ENCODE measurements around the gene AIG1.
"Not testable (repeated sequence)": the region's sequence is repeated elsewhere in the genome, so short reads cannot be mapped to it uniquely, and the experiment has no call there.

AIG1 gene

DNA sequence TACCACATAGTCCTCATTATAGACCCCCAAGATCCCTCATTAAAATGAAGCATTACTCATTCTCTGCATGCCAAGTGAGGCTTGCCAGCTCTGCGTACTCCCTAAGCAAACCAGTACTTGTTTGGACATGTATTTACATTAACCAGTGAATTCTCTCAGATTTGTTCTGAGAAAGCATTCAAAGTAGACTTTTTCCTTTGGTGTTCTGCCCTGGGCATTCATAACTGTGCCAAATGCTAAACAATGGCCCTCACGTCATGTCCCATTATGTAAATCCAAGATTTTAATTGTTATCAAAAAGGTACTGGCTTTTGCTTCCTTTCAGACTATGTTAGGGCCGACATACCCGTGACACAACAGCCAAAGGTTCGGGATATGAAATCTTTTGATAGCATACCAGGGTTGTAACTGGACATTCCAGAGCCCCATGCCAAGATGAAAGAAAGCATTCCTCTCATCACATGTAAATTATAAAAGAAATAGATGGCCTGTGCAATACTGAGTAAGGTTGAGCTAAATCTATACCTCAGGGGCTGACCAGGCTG lies 225.6 kb downstream of the AIG1 start:
- DNase-seq (ENCODE audit: insufficient read length, low spot score) (no peak), FAIRE-seq (no peak)
- TF ChIP-seq POLR2A (IDR thresholded peaks at IDR 0.05; ENCODE audit: low read depth, low read length): no peak

DNA sequence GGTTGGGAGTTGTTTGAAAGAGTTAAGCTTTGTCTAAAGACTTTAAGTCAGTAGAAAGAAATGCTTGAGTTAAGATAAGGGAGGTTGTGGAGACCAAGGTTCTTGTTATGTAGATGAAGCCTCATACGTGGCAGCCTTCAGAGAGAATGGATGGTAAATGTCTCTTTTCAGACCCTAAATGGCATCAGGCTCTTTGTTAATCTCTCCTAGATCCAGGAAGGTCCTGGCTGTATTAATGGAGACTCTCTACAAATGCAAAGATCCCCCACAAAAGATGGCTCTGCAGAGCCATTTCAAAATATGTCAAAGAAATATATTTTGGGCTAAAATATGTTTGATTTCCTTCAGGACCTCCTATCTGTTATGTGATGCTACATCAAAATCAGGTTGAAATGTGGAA lies 228.2 kb downstream of the AIG1 start:
- DNase-seq (ENCODE audit: insufficient read length, low spot score) (no peak), FAIRE-seq (no peak)
- TF ChIP-seq POLR2A (IDR thresholded peaks at IDR 0.05; ENCODE audit: low read depth, low read length): no peak

DNA sequence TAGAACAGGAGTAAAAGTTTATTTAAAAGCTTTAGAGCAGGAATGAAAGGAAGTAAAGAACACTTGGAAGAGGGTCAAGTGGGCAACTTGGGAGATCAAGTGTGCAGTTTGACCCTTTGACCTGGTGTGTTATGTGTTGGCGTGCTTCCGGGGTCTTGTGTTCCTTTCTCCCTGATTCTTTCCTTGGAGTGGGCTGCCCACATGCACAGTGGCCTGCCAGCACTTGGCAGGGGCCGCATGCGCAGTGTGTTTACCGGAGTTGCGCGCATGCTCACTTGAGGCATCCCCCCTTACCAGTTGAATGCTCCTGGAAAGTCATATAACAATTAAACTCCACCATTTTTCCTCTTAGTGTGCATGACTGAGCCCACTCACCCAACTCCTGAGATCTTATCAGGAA lies 229.5 kb downstream of the AIG1 start:
- FAIRE-seq (no peak), DNase-seq (ENCODE audit: insufficient read length, low spot score) (no peak)
- TF ChIP-seq POLR2A (IDR thresholded peaks at IDR 0.05; ENCODE audit: low read depth, low read length): no peak

- FAIRE-seq: no peak
- TF ChIP-seq POLR2A (IDR thresholded peaks at IDR 0.05; ENCODE audit: low read depth, low read length): no peak
- no peak for DNase-seq (ENCODE audit: insufficient read length, low spot score)
Observed at GRCh38 chr6:143293523-143293922, 232.8 kb downstream of the AIG1 start.

- no peak for DNase-seq (ENCODE audit: insufficient read length, low spot score)
- no peak for FAIRE-seq
- TF ChIP-seq POLR2A (IDR thresholded peaks at IDR 0.05; ENCODE audit: low read depth, low read length): no peak
Observed at GRCh38 chr6:143294265-143294860, 233.7 kb downstream of the AIG1 start.

GRCh38 chr6:143295932-143296331 lies 235.2 kb downstream of the AIG1 start:
- no peak for FAIRE-seq
- no peak for TF ChIP-seq POLR2A (IDR thresholded peaks at IDR 0.05; ENCODE audit: low read depth, low read length)
- no peak for DNase-seq (ENCODE audit: insufficient read length, low spot score)

GRCh38 chr6:143298071-143298470 lies 237.4 kb downstream of the AIG1 start:
- no peak for TF ChIP-seq POLR2A (IDR thresholded peaks at IDR 0.05; ENCODE audit: low read depth, low read length)
- FAIRE-seq: no peak
- DNase-seq (ENCODE audit: insufficient read length, low spot score): no peak

- no peak for FAIRE-seq
- no peak for TF ChIP-seq POLR2A (IDR thresholded peaks at IDR 0.05; ENCODE audit: low read depth, low read length)
- DNase-seq (ENCODE audit: insufficient read length, low spot score): no peak
Observed at GRCh38 chr6:143299253-143300166, 238.8 kb downstream of the AIG1 start.

DNA sequence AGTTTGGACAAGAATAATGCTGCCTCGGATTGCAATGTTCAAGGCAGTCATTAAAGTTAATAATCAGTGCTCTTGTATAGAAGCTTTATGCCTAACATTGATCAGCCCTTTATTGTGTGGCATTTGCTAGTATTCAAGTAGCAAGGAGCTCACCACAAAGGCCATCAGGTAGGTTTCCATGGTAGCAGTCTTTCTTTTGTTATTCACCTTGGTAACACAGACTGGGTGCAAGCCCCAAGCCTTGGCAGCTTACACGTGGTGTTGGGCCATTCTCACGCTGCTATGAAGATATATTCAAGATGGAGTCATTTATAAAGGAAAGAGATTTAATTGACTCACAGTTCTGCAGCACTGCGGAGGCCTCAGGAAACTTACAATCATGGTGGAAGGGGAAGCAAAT lies 240.5 kb downstream of the AIG1 start:
- no peak for DNase-seq (ENCODE audit: insufficient read length, low spot score)
- FAIRE-seq: no peak
- TF ChIP-seq POLR2A (IDR thresholded peaks at IDR 0.05; ENCODE audit: low read depth, low read length): no peak

GRCh38 chr6:143307760-143308159 lies 247.1 kb downstream of the AIG1 start:
- DNase-seq (ENCODE audit: insufficient read length, low spot score); FAIRE-seq: not testable (repeated sequence)

DNA sequence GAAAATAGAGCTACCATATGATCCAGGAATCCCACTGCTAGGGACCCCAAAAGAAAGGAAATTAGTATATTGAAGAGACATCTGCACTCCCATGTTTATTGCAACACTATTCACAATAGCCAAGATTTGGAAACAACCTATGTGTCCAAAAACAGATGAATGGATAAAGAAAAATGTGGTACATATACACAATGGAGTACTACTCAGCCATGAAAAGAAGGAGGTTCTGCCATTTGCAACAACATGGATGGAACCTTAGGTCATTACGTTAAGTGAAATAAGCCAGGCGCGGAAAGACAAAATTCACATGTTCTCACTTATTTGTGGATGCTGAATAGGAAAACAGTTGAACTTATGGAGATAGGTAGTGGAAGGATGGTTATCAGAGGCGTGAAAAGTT lies 252.5 kb downstream of the AIG1 start:
- no peak for TF ChIP-seq POLR2A (IDR thresholded peaks at IDR 0.05; ENCODE audit: low read depth, low read length)
- DNase-seq (ENCODE audit: insufficient read length, low spot score): no peak
- FAIRE-seq: no peak

DNA sequence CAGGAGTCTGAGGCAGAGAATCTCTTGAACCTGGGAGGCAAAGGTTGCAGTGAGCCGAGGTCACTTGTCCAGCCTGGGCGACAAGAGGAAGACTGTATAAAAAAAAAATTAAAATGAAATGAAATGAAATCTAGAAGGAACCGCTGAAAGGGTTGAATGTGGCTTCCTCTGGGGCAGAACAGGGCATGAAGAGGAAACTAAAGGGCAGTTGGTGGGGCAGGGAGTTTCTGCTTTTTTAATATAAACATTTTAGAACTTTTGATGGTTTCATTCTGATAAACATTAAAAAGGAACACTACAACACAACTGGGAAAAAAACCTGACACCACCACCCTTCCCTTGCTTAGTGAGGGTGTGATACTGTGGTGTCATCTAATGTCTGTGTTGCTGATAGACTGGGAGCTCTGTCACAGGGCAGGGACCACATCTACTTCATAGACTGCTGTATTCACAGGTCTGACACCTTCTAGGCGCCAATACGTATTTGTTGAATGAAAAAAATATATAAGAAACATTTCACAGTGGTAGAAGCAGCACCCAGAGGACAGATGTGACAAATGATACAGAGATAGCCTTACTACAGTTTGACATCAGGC lies 260.9 kb downstream of the AIG1 start:
- DNase-seq (ENCODE audit: insufficient read length, low spot score) (no peak), FAIRE-seq (no peak)
- no peak for TF ChIP-seq POLR2A (IDR thresholded peaks at IDR 0.05; ENCODE audit: low read depth, low read length)

DNA sequence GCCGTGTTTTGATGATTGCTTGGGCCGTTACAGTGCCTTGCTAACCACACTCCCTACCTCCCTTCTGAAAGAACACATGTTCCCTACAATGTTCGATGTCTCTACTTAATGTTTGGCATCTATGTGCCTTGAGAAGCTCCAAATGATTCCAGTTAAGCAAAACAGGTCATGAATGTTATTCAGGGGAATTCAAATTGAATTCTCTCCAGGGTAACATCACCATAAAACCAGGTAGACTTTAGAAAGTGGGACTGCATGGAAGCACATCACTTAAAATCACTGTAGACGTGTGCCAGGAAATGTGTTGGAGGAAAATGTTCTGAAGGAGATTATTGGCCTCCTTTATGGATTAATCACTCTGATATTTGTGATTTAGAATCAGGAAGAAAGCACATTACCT lies 261.7 kb downstream of the AIG1 start:
- FAIRE-seq: no peak
- DNase-seq (ENCODE audit: insufficient read length, low spot score): no peak
- no peak for TF ChIP-seq POLR2A (IDR thresholded peaks at IDR 0.05; ENCODE audit: low read depth, low read length)

DNA sequence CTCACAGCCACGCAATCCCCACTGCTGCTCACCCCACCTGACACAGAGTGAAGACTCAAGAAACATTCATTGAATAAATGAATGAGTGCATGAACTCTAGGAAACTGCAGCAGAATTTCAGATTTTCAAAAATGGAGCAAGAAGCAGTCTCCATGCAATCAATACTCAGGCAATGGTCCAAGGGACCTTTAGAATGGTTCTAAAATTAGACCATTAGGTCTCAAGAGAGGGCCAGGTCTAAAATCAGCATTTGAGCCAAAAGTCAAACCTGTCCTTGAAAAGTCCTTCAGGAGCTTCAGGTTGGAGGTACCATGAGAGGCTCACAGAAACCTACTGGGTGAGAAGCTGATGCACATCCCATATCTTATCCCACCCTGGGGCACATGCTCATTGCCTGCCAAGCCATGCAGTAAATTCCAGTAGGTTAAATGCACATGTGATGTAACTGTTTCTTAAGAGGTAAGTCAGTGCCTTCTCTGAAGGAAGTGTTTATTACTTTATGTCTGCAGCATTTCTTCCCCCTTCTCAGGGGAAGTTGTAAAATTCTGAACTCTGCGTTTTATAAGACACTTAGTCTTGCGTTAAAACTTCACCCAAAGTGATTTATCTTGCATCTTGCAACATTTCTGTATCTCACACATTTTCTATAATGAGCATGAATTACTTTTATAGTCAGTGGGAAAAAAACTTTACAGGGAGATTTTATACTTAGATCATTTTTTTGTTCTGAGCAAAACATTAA lies 263.2 kb downstream of the AIG1 start:
- FAIRE-seq: no peak

More for the DNA sequence above, 263.2 kb downstream of the AIG1 start:
- DNase-seq (ENCODE audit: insufficient read length, low spot score): no peak
- TF ChIP-seq POLR2A (IDR thresholded peaks at IDR 0.05; ENCODE audit: low read depth, low read length): no peak
